NB4 (cell line): ENCODE measurements around the gene RNF141.

Experiments used
- POLR2A ChIP-seq: IDR thresholded peaks from 2 replicates; pipeline ENCODE4 v1.6.1; 2011; ENCODE audit warnings: mild to moderate bottlenecking; ENCODE audit not compliant: insufficient read length; ENCODE audit errors: extremely low read depth
- TF ChIP-seq, protein P1 (sequence below): IDR thresholded peaks from one replicate; pipeline ENCODE4 v1.5.1; 2012; ENCODE audit warnings: low read depth, low read length

DNA sequence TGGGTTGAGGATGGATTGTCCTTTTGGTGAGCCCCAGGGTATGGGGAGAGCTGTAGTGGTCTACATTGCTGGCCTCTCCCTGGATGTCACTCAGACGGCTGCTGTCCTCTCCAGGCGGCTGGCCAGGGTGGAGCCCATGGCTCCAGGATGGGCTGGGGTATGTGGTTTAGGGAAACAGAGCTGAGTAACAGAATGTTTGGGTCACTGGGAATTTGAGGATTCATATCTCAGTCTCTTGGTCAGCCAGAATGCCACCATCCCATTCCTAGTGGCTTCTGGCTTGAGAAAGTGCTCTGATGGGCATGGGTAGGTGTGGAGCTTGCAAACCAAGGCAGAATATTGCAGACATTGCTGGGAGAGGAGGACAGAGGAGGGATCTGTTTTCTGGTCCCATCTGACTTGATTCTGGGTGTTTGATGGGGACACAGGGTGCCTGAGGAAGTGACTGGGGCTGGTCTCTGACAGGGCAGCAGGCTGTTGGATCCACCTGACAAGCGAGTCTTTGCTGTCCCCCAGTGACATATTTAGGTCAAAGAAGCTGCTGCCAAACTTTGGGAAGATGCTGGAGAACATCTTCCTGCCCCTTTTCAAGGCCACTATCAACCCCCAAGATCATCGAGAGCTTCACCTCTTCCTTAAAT lies 44.6 kb downstream of the RNF141 start:
- TF ChIP-seq, protein P1, sequence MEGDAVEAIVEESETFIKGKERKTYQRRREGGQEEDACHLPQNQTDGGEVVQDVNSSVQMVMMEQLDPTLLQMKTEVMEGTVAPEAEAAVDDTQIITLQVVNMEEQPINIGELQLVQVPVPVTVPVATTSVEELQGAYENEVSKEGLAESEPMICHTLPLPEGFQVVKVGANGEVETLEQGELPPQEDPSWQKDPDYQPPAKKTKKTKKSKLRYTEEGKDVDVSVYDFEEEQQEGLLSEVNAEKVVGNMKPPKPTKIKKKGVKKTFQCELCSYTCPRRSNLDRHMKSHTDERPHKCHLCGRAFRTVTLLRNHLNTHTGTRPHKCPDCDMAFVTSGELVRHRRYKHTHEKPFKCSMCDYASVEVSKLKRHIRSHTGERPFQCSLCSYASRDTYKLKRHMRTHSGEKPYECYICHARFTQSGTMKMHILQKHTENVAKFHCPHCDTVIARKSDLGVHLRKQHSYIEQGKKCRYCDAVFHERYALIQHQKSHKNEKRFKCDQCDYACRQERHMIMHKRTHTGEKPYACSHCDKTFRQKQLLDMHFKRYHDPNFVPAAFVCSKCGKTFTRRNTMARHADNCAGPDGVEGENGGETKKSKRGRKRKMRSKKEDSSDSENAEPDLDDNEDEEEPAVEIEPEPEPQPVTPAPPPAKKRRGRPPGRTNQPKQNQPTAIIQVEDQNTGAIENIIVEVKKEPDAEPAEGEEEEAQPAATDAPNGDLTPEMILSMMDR, result no peak
- TF ChIP-seq POLR2A, result no peak
